Measurements from ENCODE around the gene APP. TPM values are rescaled to one million over a fixed set of nuclear protein-coding genes. Genes with fewer than 3 reads are reported as not detected.

Gene APP
- total RNA-seq, 1 donor from 2014 or later = 306 TPM

GRCh38 chr21:25867061-25867460 lies 303.5 kb downstream of the APP start:
- Histone ChIP-seq H4K20me1 (ENCODE audit: low read depth) (no peaks in the 10 kb centered on the region), H3K27me3 (no peaks in the 10 kb centered on the region), H3K36me3 (no peaks in the 10 kb centered on the region), H3K9me3 (ENCODE audit: low read depth) (no peaks in the 10 kb centered on the region), H3K4me2 (no peak overlapping the region), H3K4me3 (no peak overlapping the region), H3K27ac (no peak overlapping the region), H3K9ac (no peak overlapping the region), H3K4me1 (peaks cover 22% of the 10 kb centered on the region), H3K79me2 (ENCODE audit: low read depth) (no peaks in the 10 kb centered on the region), H2AFZ (replicated peaks) (no peak overlapping the region), H3F3A (ENCODE audit: low read depth) (peaks cover 8% of the 10 kb centered on the region)
- H3K9me3 Mint-ChIP-seq = peaks cover 4% of the 10 kb centered on the region
- TF ChIP-seq EZH2 (IDR thresholded peaks at IDR 0.05) = no peak
- no peak for TF ChIP-seq EZH2phosphoT487 (IDR thresholded peaks at IDR 0.05)
- no peak for TF ChIP-seq CTCF (IDR thresholded peaks at IDR 0.05)
- H3K36me3 Mint-ChIP-seq = peaks cover 4% of the 10 kb centered on the region
- no peaks in the 10 kb centered on the region for H3K27me3 Mint-ChIP-seq (ENCODE audit: insufficient read depth, low read depth)
- H3K4me3 Mint-ChIP-seq = no peak overlapping the region
- no peak for DNase-seq (ENCODE audit: low spot score)
- H3K4me1 Mint-ChIP-seq = peaks cover 4% of the 10 kb centered on the region
- H3K27ac Mint-ChIP-seq = no peak overlapping the region

- no peak overlapping the region for H3K4me3 Mint-ChIP-seq
- Histone ChIP-seq H2AFZ (replicated peaks) (no peak overlapping the region), H3K4me2 (no peak overlapping the region), H3K79me2 (ENCODE audit: low read depth) (no peaks in the 10 kb centered on the region), H3K9ac (no peak overlapping the region), H3K4me1 (peaks cover 17% of the 10 kb centered on the region), H3K4me3 (no peak overlapping the region), H3F3A (ENCODE audit: low read depth) (no peaks in the 10 kb centered on the region), H3K36me3 (no peaks in the 10 kb centered on the region), H3K27ac (no peak overlapping the region), H3K9me3 (ENCODE audit: low read depth) (no peaks in the 10 kb centered on the region), H3K27me3 (no peaks in the 10 kb centered on the region), H4K20me1 (ENCODE audit: low read depth) (no peaks in the 10 kb centered on the region)
- TF ChIP-seq CTCF (IDR thresholded peaks at IDR 0.05) (no peak), EZH2 (IDR thresholded peaks at IDR 0.05) (no peak), EZH2phosphoT487 (IDR thresholded peaks at IDR 0.05) (no peak)
- H3K9me3 Mint-ChIP-seq = no peaks in the 10 kb centered on the region
- H3K4me1 Mint-ChIP-seq = peaks cover 8% of the 10 kb centered on the region
- H3K27ac Mint-ChIP-seq = no peak overlapping the region
- no peaks in the 10 kb centered on the region for H3K36me3 Mint-ChIP-seq
- no peak for DNase-seq (ENCODE audit: low spot score)
- peaks cover 2% of the 10 kb centered on the region for H3K27me3 Mint-ChIP-seq (ENCODE audit: insufficient read depth, low read depth)
These were observed 306.8 kb downstream of the APP start for GRCh38 chr21:25863747-25864146.

- Histone ChIP-seq H3K9me3 (ENCODE audit: low read depth) (no peaks in the 10 kb centered on the region), H3K27ac (no peak overlapping the region), H3F3A (ENCODE audit: low read depth) (no peaks in the 10 kb centered on the region), H2AFZ (replicated peaks) (no peak overlapping the region), H3K4me1 (peaks cover 20% of the 10 kb centered on the region), H3K27me3 (no peaks in the 10 kb centered on the region), H3K9ac (no peak overlapping the region), H4K20me1 (ENCODE audit: low read depth) (no peaks in the 10 kb centered on the region), H3K36me3 (no peaks in the 10 kb centered on the region), H3K4me3 (no peak overlapping the region), H3K79me2 (ENCODE audit: low read depth) (no peaks in the 10 kb centered on the region), H3K4me2 (no peak overlapping the region)
- Mint-ChIP-seq H3K36me3 (no peaks in the 10 kb centered on the region), H3K27me3 (ENCODE audit: insufficient read depth, low read depth) (peaks cover 2% of the 10 kb centered on the region), H3K4me3 (no peak overlapping the region), H3K9me3 (no peaks in the 10 kb centered on the region), H3K27ac (no peak overlapping the region), H3K4me1 (peaks cover 14% of the 10 kb centered on the region)
- TF ChIP-seq CTCF (IDR thresholded peaks at IDR 0.05) = no peak
- no peak for TF ChIP-seq EZH2 (IDR thresholded peaks at IDR 0.05)
- TF ChIP-seq EZH2phosphoT487 (IDR thresholded peaks at IDR 0.05) = no peak
- DNase-seq (ENCODE audit: low spot score) = no peak
These were observed 307.5 kb downstream of the APP start for GRCh38 chr21:25863031-25863430.

All from neural progenitor cell (in vitro differentiated cells).